ENCODE measurements around the gene PTPRN2.

The PTPRN2 gene

DNA sequence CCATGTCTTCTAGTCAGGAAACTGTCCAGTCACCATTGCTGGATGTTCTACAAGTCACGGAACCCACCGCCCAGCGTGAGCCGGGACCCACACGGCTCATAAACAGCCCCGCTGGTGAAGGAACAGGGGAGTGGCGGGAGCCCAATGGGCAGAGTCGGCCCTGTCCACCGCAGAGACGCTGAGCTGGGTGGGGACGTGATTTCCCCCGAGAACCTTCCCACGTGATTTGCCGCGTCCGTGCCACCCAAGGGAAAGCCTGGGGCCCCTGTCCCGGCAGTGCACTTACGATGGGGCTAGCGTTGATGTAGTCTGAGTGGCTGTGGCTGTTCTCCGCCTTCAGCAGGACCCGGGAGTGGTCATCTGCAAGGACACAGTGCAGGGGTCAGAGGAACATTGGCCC is 983.9 kb downstream of the PTPRN2 start:
- no peak overlapping the region for H3K4me3 ChIP-seq (ENCODE audit: low read depth, low read length)
- no peak for DNase-seq (ENCODE audit: low read depth)
- no peak for TF ChIP-seq CTCF (IDR thresholded peaks at IDR 0.05; ENCODE audit: control insufficient read depth, extremely low read depth, insufficient read depth)

DNA sequence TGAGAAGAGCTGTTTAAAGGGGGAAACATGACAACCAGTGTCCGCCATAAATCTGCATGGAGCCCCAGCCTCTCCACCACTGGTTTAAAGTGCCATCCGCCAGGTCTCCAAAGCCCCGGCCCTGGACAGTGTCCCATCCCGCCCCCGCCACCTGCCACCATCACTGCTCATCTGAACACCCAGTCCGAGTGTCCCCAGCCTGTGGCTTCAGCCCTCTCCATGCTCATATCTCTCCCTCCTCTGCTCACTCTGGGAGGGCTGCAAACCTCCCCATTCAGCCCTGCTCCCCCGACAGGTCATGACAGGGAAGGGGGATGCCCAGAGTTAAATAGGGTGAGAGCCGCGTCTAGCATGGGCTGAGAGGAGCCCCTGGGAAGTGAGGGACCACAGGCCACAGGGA is 984.6 kb downstream of the PTPRN2 start:
- H3K4me3 ChIP-seq (ENCODE audit: low read depth, low read length) = no peak overlapping the region
- TF ChIP-seq CTCF (IDR thresholded peaks at IDR 0.05; ENCODE audit: control insufficient read depth, extremely low read depth, insufficient read depth) = no peak
- DNase-seq (ENCODE audit: low read depth) = no peak

DNA sequence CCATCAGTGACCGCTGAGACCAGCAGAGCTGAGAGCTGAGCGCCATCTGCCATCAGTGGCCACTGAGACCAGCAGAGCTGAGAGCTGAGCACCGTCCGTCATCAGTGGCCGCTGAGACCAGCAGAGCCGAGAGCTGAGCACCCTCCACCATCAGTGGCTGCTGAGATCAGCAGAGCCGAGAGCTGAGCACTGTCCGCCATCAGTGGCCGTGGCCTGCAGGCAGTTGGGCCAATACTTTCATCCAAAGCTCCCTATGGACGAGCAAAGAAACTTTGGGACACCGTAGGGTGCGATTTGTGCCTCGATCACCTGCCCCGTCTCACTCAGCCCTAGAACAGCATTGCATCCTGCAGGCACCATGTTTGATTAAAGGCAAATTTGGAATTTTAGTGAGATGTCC is 985.0 kb downstream of the PTPRN2 start:
- H3K4me3 ChIP-seq (ENCODE audit: low read depth, low read length) = no peak overlapping the region
- no peak for TF ChIP-seq CTCF (IDR thresholded peaks at IDR 0.05; ENCODE audit: control insufficient read depth, extremely low read depth, insufficient read depth)

DNA sequence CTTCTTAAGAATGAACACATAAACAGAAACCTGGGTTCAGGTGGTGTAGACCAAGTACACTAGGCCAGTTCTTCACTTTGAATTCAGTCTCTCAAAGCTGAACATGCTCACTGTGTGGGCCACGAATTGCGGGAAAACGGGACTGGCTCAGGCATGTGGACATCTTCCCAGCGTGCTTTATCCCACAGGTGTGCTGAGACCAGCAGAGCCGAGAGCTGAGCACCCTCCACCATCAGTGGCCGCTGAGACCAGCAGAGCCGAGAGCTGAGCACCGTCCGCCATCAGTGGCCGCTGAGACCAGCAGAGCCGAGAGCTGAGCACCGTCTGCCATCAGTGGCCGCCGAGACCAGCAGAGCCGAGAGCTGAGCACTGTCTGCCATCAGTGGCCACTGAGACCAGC is 985.5 kb downstream of the PTPRN2 start:
- TF ChIP-seq CTCF (IDR thresholded peaks at IDR 0.05; ENCODE audit: control insufficient read depth, extremely low read depth, insufficient read depth) = no peak
- no peak overlapping the region for H3K4me3 ChIP-seq (ENCODE audit: low read depth, low read length)
- DNase-seq (ENCODE audit: low read depth) = no peak

More for the DNA sequence above, 985.0 kb downstream of the PTPRN2 start:
- no peak for DNase-seq (ENCODE audit: low read depth)

- DNase-seq (ENCODE audit: low read depth) = no peak
- no peak for TF ChIP-seq CTCF (IDR thresholded peaks at IDR 0.05; ENCODE audit: control insufficient read depth, extremely low read depth, insufficient read depth)
- no peak overlapping the region for H3K4me3 ChIP-seq (ENCODE audit: low read depth, low read length)
Measured at GRCh38 chr7:157601530-157601929, 986.1 kb downstream of the PTPRN2 start.

- no peak overlapping the region for H3K4me3 ChIP-seq (ENCODE audit: low read depth, low read length)
- DNase-seq (ENCODE audit: low read depth) = no peak
- TF ChIP-seq CTCF (IDR thresholded peaks at IDR 0.05; ENCODE audit: control insufficient read depth, extremely low read depth, insufficient read depth) = no peak
Measured at GRCh38 chr7:157599491-157599890, 988.1 kb downstream of the PTPRN2 start.

DNA sequence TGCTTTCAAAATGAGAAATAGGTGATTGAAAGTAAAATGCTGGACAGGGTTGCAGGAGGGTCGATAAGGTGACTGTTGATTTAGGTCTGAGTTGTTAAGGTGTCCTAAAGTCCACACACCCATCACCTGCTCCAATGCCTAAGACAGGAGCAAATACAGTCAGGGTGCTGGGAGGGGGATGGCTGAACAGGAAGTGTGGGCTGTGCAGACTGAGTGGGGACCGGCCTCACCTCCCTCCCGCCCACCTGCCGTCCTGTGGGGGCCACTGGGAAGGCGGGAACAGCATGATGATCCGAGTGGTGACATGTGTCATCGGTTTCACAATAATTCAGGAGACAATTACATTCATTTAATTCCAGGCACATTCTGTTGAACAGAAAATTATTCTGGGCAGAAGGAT is 990.1 kb downstream of the PTPRN2 start:
- no peak overlapping the region for H3K4me3 ChIP-seq (ENCODE audit: low read depth, low read length)
- TF ChIP-seq CTCF (IDR thresholded peaks at IDR 0.05; ENCODE audit: control insufficient read depth, extremely low read depth, insufficient read depth) = no peak
- DNase-seq (ENCODE audit: low read depth) = no peak

Data from LNCaP clone FGC (cell line).